ENCODE data around the gene DNLZ.
"Not testable (repeated sequence)": the region's sequence is repeated elsewhere in the genome, so short reads cannot be mapped to it uniquely, and the experiment has no call there.

Gene DNLZ

DNA sequence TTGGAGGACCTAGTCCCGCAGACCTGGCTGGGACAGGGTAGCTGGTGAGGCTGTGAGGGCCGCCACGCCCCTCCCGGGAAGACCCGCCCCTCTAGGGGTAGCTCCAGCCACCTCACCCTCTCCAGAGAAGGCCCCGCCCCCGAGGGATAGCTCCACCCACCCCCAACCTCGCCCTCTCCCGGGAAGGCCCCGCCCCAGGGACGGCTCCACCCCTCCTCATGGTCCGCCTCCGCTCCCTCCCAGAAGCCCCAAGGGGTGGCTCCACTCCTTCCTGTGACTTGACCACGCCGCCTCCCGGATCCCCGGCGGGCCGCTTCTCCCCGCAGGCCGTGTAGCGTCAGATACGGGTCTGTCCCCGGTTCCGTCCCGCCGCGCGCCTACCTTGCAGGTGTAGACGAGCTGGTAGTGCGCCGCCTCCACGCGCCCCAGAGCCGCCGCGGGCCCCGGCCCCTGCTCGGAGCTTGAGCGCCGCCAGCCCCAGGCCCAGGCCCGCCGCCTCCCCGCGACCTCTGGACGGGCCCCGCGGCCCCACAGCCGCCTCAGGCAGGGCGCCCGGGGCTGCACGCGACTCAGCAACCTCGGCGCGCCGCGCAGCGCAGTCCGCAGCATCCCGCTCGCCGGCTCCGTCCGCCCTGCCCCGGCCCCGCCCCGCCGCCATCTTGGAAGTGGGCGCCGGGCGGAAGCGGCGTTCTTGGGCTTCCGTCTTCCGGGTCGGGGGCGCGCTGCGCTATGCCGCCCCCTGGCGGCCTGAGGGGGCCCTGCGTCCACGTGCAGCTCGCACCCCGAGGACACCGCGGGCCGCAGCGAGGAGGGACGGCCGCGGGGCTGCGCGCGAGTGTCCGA, at the start of gene DNLZ:
TSS of gene DNLZ (minus strand) at position 639 of the 843 bp plus-strand sequence. CDS start at position 609, 30 bp downstream.
- TF ChIP-seq, protein P1, sequence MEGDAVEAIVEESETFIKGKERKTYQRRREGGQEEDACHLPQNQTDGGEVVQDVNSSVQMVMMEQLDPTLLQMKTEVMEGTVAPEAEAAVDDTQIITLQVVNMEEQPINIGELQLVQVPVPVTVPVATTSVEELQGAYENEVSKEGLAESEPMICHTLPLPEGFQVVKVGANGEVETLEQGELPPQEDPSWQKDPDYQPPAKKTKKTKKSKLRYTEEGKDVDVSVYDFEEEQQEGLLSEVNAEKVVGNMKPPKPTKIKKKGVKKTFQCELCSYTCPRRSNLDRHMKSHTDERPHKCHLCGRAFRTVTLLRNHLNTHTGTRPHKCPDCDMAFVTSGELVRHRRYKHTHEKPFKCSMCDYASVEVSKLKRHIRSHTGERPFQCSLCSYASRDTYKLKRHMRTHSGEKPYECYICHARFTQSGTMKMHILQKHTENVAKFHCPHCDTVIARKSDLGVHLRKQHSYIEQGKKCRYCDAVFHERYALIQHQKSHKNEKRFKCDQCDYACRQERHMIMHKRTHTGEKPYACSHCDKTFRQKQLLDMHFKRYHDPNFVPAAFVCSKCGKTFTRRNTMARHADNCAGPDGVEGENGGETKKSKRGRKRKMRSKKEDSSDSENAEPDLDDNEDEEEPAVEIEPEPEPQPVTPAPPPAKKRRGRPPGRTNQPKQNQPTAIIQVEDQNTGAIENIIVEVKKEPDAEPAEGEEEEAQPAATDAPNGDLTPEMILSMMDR (conservative IDR thresholded peaks at IDR 0.05; ENCODE audit: control insufficient read depth, insufficient read depth, low read depth, low read length): peak; percentile 50
- peak; percentile 93 for DNase-seq (ENCODE audit: low read depth)
- peak within 1 kb of the TSS; percentile 61 for H3K4me3 ChIP-seq (ENCODE audit: control insufficient read depth, low read depth, low read length)

DNA sequence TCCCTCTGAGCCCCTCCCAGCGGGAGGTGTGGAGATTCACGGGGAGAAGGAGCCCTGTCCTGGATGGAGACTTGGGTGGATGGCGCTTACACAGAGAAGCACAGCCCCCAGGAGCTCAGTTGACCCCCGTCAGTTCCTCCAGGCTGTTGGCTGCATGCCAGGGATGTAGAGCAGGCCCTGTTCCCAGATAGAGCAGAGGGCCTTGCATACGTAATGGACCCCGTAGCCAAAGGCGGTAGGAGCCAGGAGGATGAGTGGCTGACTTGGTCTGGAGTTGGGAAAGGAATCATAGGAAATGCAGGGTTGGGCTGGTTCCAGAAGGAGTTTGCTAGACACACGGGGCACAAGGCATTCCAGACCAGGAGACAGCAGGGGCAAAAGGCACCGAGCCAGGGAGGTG, 49.4 kb upstream of the DNLZ start:
- peak; percentile 53 for DNase-seq (ENCODE audit: low read depth)
- H3K4me3 ChIP-seq (ENCODE audit: control insufficient read depth, low read depth, low read length): no peak overlapping the region
- TF ChIP-seq, protein P1 (conservative IDR thresholded peaks at IDR 0.05; ENCODE audit: control insufficient read depth, insufficient read depth, low read depth, low read length): no peak

DNA sequence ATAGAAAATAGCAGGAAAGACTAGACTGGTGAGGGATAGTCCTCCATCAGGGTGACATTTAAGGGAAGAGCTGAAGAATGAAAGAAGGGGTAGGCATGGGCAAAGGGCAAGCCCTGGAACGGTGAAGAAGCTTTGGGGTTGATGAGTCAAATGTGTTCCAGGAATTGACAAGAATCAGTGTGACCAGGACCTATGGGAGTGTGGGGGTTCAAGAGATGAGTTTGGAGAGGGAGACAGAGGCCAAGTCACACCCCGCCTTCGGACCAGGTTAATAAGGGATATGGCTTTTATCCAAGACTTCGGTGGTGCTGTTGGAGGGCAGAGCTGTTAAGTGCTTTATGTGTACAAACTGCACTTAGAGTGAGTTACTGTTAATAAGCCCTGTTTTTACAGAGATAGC, 47.8 kb upstream of the DNLZ start:
- DNase-seq (ENCODE audit: low read depth): peak; percentile 22
- H3K4me3 ChIP-seq (ENCODE audit: control insufficient read depth, low read depth, low read length): peak overlapping the region; percentile 94
- TF ChIP-seq, protein P1 (conservative IDR thresholded peaks at IDR 0.05; ENCODE audit: control insufficient read depth, insufficient read depth, low read depth, low read length): no peak

DNA sequence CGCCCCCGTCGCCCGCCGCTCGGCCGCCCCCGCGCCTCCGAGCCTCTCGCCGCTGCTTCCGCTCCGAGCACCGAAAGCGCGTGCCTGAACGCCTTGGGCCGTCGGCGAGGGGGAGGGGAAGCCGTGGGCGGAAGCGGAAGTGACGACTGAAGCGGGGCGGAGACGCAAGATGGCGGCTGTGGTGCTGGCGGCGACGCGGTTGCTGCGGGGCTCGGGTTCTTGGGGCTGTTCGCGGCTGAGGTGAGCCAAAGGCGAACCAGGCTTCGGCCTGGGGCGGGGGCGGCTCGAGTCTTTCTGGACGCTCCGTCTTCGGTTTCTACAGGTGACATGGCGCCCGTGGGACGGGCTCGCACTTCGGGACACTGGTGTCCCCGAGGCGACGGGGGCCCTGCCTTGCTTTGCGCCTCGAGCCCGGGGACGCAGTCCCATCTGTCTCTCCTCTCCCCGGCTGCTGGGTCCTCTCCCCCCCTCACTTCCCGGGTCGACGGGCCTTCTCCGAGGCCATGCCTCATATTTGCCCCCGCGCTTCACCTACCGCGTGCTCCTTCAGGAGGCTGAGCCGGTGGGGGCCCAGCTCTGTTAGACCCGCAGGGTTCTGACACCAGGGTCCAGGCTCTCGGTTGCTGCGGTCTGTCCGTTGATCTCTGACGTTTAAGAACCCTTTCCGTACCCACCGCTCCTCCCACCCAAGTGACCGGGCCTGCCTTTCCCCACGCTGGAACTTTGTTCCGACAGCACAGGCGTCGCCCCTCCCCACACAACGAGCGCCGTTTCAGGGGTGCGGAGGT, 47.1 kb upstream of the DNLZ start, which contains the start of the genes ENTR1 and PMPCA:
TSS of gene ENTR1 (minus strand) at position 115 of the 788 bp plus-strand sequence. CDS start 217 bp downstream, outside the sequence.
TSS of gene PMPCA (plus strand) at position 159 of the 788 bp plus-strand sequence. CDS start at position 170, 11 bp downstream.
- DNase-seq (ENCODE audit: low read depth): peak; percentile 86
- H3K4me3 ChIP-seq (ENCODE audit: control insufficient read depth, low read depth, low read length): peak within 1 kb of the TSS; percentile 94
- TF ChIP-seq, protein P1 (conservative IDR thresholded peaks at IDR 0.05; ENCODE audit: control insufficient read depth, insufficient read depth, low read depth, low read length): no peak

DNA sequence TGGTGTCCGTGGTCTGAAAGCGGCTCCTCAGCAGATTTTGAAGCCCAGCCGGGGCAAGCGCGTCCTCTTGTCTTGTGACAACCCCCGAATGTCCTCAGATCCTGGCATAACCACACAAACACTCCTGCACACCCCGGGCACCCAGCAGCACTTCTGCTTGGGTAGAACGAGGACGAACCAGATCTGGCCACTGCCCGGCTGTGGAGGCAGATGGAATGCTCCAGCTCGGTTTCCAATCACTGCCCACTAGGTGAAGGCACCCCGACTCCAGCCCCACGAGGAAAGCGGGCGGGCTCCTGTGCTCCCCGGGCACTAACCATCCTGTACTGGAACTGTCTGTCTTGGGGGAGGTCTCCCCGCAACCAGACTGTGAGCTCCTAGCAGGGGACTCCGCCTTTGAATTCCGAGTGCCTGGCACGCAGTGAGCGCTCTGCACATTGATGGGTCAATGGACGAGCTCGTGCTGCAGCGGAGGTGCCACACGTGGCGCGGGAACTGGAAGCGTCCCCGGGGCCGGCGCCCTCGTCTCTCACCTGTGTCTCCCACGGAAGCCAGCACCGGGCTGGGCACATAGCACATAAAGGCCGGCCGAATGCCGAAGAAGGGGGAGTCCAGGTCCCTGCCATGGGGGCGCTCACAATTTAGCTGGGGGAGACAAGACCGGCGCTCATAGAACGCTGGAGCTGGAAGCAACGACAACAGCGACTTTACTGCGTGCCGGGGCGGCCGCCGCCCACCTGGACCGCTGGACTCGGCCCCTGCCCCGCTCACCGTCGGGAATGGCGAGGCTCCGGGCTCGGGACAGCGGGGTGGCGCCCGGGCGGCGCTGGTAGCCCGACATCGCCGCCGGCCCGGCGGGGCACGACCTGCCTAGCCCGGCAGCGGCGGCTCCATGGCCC, 46.3 kb upstream of the DNLZ start:
- TF ChIP-seq, protein P1 (conservative IDR thresholded peaks at IDR 0.05; ENCODE audit: control insufficient read depth, insufficient read depth, low read depth, low read length): no peak
- peak; percentile 31 for DNase-seq (ENCODE audit: low read depth)
- peak overlapping the region; percentile 75 for H3K4me3 ChIP-seq (ENCODE audit: control insufficient read depth, low read depth, low read length)

DNA sequence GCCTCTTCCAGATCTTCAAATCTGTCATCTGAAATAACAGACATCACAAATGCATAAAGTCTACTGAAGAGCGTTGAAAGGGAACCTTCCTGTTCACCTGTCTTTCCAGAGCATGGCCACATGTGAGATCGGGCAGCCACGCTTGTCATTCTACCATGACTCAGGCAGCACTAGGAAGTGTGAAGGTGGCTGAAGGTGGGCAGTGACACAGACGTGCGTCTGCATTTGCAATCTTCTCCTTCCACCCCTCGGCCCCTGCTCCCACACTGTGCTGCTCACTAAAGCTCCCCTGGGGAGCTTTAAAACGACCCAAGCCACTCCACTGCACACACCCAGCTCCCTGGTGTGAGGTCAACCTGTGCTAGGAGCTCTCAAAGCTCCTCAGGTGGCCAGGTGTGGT, 44.4 kb upstream of the DNLZ start:
- H3K4me3 ChIP-seq (ENCODE audit: control insufficient read depth, low read depth, low read length): no peak overlapping the region

DNA sequence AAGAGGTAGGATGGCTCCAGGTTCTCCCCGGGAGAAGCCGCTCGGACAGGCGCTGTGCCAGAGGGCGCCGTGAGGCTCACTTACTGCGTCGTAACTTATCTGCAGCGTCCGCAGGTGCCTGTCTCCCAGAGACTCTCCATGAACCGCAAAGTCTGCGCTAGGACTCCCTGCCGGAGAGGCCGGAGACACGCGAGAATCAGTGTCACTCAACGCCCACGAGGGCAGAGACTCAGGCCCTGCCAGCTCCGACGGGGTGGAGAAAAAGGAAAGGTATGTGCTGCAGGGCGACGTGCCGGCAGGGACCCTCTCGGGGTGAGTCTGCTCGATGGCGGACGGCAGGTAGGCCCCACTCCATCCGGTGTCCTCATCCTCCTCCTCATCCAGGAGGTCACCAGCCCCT, 43.5 kb upstream of the DNLZ start:
- DNase-seq (ENCODE audit: low read depth): not testable (repeated sequence)

More for the DNA sequence above, 44.4 kb upstream of the DNLZ start:
- TF ChIP-seq, protein P1 (conservative IDR thresholded peaks at IDR 0.05; ENCODE audit: control insufficient read depth, insufficient read depth, low read depth, low read length): no peak
- DNase-seq (ENCODE audit: low read depth): no peak

DNA sequence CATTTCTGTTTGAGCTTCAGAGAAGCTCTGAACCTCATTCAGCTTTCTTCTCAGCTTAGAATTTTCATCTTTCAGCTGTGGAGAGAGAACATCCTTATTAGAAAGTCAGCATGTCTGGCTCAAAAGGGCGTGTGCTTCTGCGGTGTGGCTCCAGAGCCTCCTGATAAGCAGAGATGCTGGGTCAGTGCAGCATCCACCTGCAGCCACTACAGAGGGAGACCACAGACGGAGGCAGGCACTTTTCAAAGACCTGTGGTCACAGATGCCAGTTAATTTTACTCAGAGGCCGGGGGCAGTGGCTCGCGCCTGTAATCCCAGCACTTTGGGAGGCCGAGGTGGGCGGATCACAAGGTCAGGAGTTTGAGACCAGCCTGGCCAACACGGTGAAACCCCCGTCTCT, 42.4 kb upstream of the DNLZ start:
- not testable (repeated sequence) for H3K4me3 ChIP-seq (ENCODE audit: control insufficient read depth, low read depth, low read length); DNase-seq (ENCODE audit: low read depth)

More for the DNA sequence above, 43.5 kb upstream of the DNLZ start:
- H3K4me3 ChIP-seq (ENCODE audit: control insufficient read depth, low read depth, low read length): not testable (repeated sequence)
